ENCODE results near the gene AFMID.

The AFMID gene

GRCh38 chr17:78256707-78257591, 69.8 kb downstream of the AFMID start:
- DNase-seq: no peak

Measured in CD4-positive, alpha-beta T cell treated with Interleukin-17A for 4 hours (primary cell).